Mesenchymal stem cell (in vitro differentiated cells and primary cell): ENCODE data around the gene KPNB1.

Source experiments
- DNase-seq: peaks from one replicate; pipeline ENCODE4 v3.0.0-alpha.2; 2013
- H2AFZ ChIP-seq: one replicate; pipeline ENCODE4 v1.6.1; 2013; ENCODE audit warnings: low read depth, mild to moderate bottlenecking, control low read depth, inconsistent platforms, low read length, moderate library complexity
- H2AK5ac ChIP-seq: 2 replicates; pipeline ENCODE4 v1.6.1; 2013; ENCODE audit warnings: low read length, moderate library complexity, mild to moderate bottlenecking, inconsistent platforms; ENCODE audit not compliant: severe bottlenecking
- H2BK120ac ChIP-seq: one replicate; pipeline ENCODE4 v1.6.1; 2013; ENCODE audit warnings: low read depth, mild to moderate bottlenecking, inconsistent platforms, low read length, moderate library complexity
- H2BK12ac ChIP-seq, 2 experiments: one replicate each; pipeline ENCODE4 v1.6.1; 2013; ENCODE audit warnings: inconsistent platforms in 2 of 2, low read length in 2 of 2, mild to moderate bottlenecking in 2 of 2, moderate library complexity in 2 of 2, control low read depth in 1 of 2
- H2BK15ac ChIP-seq: one replicate; pipeline ENCODE4 v1.6.1; 2013; ENCODE audit warnings: mild to moderate bottlenecking, low read depth, inconsistent platforms; ENCODE audit not compliant: poor library complexity, severe bottlenecking
- H2BK5ac ChIP-seq: 2 replicates; pipeline ENCODE4 v1.6.1; 2013; ENCODE audit warnings: low read depth, mild to moderate bottlenecking, low read length, control low read depth, inconsistent platforms; ENCODE audit not compliant: poor library complexity, severe bottlenecking
- H3K14ac ChIP-seq, 2 experiments: one replicate each; pipeline ENCODE4 v1.6.1; 2013; ENCODE audit warnings: inconsistent platforms in 2 of 2, low read length in 2 of 2, control low read depth in 1 of 2, mild to moderate bottlenecking in 1 of 2, moderate library complexity in 1 of 2
- H3K18ac ChIP-seq, 2 experiments: one replicate each; pipeline ENCODE4 v1.6.1; 2013; ENCODE audit warnings: inconsistent platforms in 2 of 2, low read length in 2 of 2, control low read depth in 1 of 2, low read depth in 1 of 2, mild to moderate bottlenecking in 1 of 2
- H3K23ac ChIP-seq, 2 experiments: one replicate each; pipeline ENCODE4 v1.6.1; 2013; ENCODE audit warnings: inconsistent platforms in 2 of 2, low read length in 2 of 2, mild to moderate bottlenecking in 2 of 2, moderate library complexity in 2 of 2, control low read depth in 1 of 2
- H3K27ac ChIP-seq: 2 replicates; pipeline ENCODE4 v1.5.1; 2013; ENCODE audit warnings: mild to moderate bottlenecking, moderate library complexity, low read length, control low read depth, inconsistent platforms; ENCODE audit not compliant: poor library complexity, severe bottlenecking
- H3K27me3 ChIP-seq, 2 experiments: 2 replicates each; pipeline versions ENCODE4 v1.6.1 to v1.7.0; 2013; ENCODE audit warnings: low read length in 2 of 2, mild to moderate bottlenecking in 2 of 2, moderate library complexity in 2 of 2, control low read depth in 1 of 2, inconsistent platforms in 1 of 2; ENCODE audit not compliant: control insufficient read depth in 1 of 2, insufficient read depth in 1 of 2
- H3K36me3 ChIP-seq, 2 experiments: 2 replicates each; pipeline versions ENCODE4 v1.6.1 to v1.7.0; 2013; ENCODE audit warnings: low read length in 2 of 2, control low read depth in 1 of 2, inconsistent platforms in 1 of 2, low read depth in 1 of 2, mild to moderate bottlenecking in 1 of 2; ENCODE audit not compliant: insufficient read depth in 2 of 2, control insufficient read depth in 1 of 2
- H3K4ac ChIP-seq, 2 experiments: one replicate each; pipeline ENCODE4 v1.6.1; 2013; ENCODE audit warnings: inconsistent platforms in 2 of 2, low read length in 2 of 2, mild to moderate bottlenecking in 2 of 2, moderate library complexity in 2 of 2, control low read depth in 1 of 2, low read depth in 1 of 2
- H3K4me1 ChIP-seq: 2 replicates; pipeline ENCODE4 v1.6.1; 2013; ENCODE audit warnings: low read depth, low read length, control low read depth; ENCODE audit not compliant: control insufficient read depth, insufficient read depth
- H3K4me2 ChIP-seq: 2 replicates; pipeline ENCODE4 v1.6.1; 2013; ENCODE audit warnings: low read length, mild to moderate bottlenecking, inconsistent platforms; ENCODE audit not compliant: poor library complexity, severe bottlenecking
- H3K4me3 ChIP-seq, 2 experiments: 2 replicates each; pipeline versions ENCODE4 v1.5.1 to v1.7.0; 2013; ENCODE audit warnings: low read length in 2 of 2, mild to moderate bottlenecking in 2 of 2, control low read depth in 1 of 2, low read depth in 1 of 2; ENCODE audit not compliant: insufficient read depth in 1 of 2
- H3K79me1 ChIP-seq: replicated peaks from 2 replicates; pipeline ENCODE4 v1.6.1; 2013; ENCODE audit warnings: mild to moderate bottlenecking, control low read depth, low read length, inconsistent platforms; ENCODE audit not compliant: poor library complexity, severe bottlenecking
- H3K9ac ChIP-seq: 2 replicates; pipeline ENCODE4 v1.7.0; 2013; ENCODE audit warnings: mild to moderate bottlenecking, low read length, moderate library complexity
- H3K9me3 ChIP-seq: 2 replicates; pipeline ENCODE4 v1.7.0; 2013; ENCODE audit warnings: mild to moderate bottlenecking, low read length; ENCODE audit not compliant: control insufficient read depth
- H4K8ac ChIP-seq: one replicate; pipeline ENCODE4 v1.6.1; 2013; ENCODE audit warnings: inconsistent platforms, mild to moderate bottlenecking, low read length, moderate library complexity
- H4K91ac ChIP-seq: one replicate; pipeline ENCODE4 v1.6.1; 2013; ENCODE audit warnings: mild to moderate bottlenecking, low read length, inconsistent platforms
- WGBS: methylation state at CpG from one replicate; pipeline ENCODE4 v1.1.7; 2013; ENCODE audit warnings: mixed read lengths; 5-methylcytosine and 5-hydroxymethylcytosine counted together

KPNB1 gene

DNA sequence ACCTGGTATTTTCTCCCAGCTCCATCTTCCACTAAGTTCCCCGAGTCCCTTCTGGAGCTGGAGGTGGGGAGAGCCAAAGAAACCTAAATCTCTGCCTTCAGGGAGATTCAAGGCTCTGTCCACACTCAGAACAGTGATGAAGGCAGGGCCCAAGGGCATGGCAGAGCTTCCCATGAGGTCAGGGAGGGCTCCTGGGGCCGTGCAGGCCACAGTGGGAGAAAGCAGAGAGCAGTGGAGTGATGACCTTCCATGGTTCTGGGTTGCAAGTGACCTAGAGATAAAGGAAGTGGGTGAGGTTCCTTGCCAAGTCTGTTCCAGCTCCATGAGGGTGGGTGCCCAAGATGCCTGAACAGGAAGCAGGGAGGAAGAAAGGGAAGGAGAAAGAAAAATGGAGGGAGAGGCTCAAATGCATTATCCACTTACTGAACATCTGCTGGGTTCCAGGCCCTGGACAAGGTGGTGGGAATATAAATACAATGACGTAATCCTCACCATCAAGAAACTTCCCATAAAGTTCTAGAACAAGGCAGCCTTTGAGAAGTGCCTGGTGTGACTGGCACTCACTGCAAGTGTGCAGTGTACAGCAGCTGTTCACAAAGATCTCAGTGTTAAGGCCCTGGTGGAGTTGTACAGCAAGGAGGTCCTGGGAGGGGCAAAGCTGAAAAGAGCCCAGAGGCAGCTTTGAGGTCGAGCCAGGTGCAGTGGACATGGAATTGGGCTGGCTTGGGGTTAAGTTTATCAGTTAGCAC, 57.5 kb downstream of the KPNB1 start:
- H3K4me2 ChIP-seq: no peak overlapping the region

DNA sequence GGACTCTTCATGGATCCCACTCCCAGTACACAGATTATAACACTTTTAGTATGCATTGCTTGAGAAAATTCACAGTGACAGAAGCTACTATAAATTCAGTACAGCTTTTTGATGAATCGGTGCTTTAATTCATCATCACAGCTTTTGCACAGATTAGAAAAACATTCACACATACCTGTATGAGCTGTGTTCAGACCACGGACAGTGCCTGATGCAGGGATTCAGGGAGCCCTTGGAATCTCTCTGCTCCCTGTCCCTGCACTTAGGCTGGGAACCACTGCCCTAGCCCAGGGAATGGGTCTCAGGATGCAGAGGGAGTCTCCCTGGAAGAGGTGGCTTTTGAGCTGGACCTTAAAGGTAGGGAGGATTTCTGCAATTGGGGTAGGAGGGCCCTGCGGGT, 58.2 kb downstream of the KPNB1 start:
- Histone ChIP-seq H3K9ac (no peak overlapping the region), H3K14ac (no peak overlapping the region), H3K36me3 (peaks cover 50 to 65% of the 10 kb centered on the region in 2 experiments), H2AK5ac (no peak overlapping the region), H2AFZ (no peak overlapping the region), H2BK12ac (no peak overlapping the region), H4K91ac (no peak overlapping the region), H2BK15ac (no peak overlapping the region), H3K4me1 (peaks cover 14% of the 10 kb centered on the region), H3K9me3 (no peaks in the 10 kb centered on the region), H3K79me1 (no peaks in the 10 kb centered on the region), H2BK5ac (no peak overlapping the region), H3K27me3 (peaks cover 8 to 14% of the 10 kb centered on the region in 2 experiments), H3K23ac (no peak overlapping the region), H3K4ac (no peak overlapping the region), H2BK120ac (no peak overlapping the region), H3K4me3 (no peak overlapping the region), H4K8ac (no peak overlapping the region), H3K18ac (no peak overlapping the region), H3K27ac (no peak overlapping the region), H3K4me2 (no peak overlapping the region)
- 95% methylated on average over 3 of the region's 3 CpGs for WGBS
- no peak for DNase-seq

More for the DNA sequence above, 57.5 kb downstream of the KPNB1 start:
- H2AK5ac ChIP-seq: no peak overlapping the region
- H2AFZ ChIP-seq: no peak overlapping the region
- H3K18ac ChIP-seq: no peak overlapping the region
- H2BK12ac ChIP-seq: no peak overlapping the region
- no peak overlapping the region for H2BK5ac ChIP-seq
- H3K9ac ChIP-seq: no peak overlapping the region
- H3K4ac ChIP-seq: no peak overlapping the region
- H3K14ac ChIP-seq: no peak overlapping the region
- H3K79me1 ChIP-seq: peaks cover 4% of the 10 kb centered on the region
- H3K23ac ChIP-seq: no peak overlapping the region
- H3K4me1 ChIP-seq: peaks cover 14% of the 10 kb centered on the region
- no peak overlapping the region for H2BK15ac ChIP-seq
- H3K27ac ChIP-seq: no peak overlapping the region
- H3K4me3 ChIP-seq: no peak overlapping the region
- H3K9me3 ChIP-seq: no peaks in the 10 kb centered on the region
- DNase-seq: no peak
- H4K91ac ChIP-seq: no peak overlapping the region
- H4K8ac ChIP-seq: no peak overlapping the region
- 89% methylated on average over 3 of the region's 4 CpGs for WGBS
- peaks cover 2 to 7% of the 10 kb centered on the region in 2 experiments for H3K27me3 ChIP-seq
- peaks cover 51 to 71% of the 10 kb centered on the region in 2 experiments for H3K36me3 ChIP-seq
- no peak overlapping the region for H2BK120ac ChIP-seq

DNA sequence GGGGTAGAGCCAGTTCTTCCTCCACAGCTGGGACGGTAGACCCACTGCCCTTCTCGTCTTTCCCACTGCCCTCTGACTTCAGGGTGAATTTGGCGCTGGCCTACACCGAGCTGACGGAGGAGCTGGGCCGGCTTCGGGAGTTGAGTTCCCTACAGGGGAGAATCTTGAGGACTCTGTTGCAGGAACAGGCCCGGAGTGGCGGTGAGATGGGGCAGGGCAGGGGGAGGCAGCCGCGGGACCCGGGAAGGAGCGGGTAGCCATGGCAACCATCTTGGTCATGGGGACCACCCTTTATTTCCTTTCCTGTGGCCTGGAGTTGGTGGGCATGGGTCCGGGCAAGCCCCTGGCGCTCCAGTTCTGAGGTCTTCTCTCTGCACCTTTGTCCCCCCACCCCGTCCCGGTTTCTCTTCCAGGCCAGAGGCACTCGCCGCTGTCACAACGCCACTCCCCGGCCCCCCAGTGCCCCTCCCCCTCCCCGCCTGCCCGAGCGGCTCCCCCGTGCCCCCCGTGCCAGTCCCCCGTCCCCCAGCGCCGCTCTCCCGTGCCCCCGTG, 58.7 kb downstream of the KPNB1 start:
- Histone ChIP-seq H3K27me3 (peaks cover 13 to 19% of the 10 kb centered on the region in 2 experiments), H4K8ac (no peak overlapping the region), H2BK15ac (no peak overlapping the region), H3K4me2 (no peak overlapping the region), H3K9me3 (no peaks in the 10 kb centered on the region), H3K4ac (no peak overlapping the region), H3K14ac (no peak overlapping the region), H2BK12ac (no peak overlapping the region), H2BK5ac (no peak overlapping the region), H3K9ac (no peak overlapping the region), H2AFZ (no peak overlapping the region), H3K4me3 (peak overlapping the region in 1 of 2 experiments; percentile 16), H3K4me1 (peaks cover 14% of the 10 kb centered on the region), H4K91ac (no peak overlapping the region), H3K23ac (no peak overlapping the region), H3K18ac (no peak overlapping the region), H2AK5ac (no peak overlapping the region), H3K36me3 (peaks cover 49 to 60% of the 10 kb centered on the region in 2 experiments), H3K27ac (no peak overlapping the region), H2BK120ac (no peak overlapping the region), H3K79me1 (no peaks in the 10 kb centered on the region)
- WGBS: 77% methylated on average over 24 of the region's 31 CpGs
- DNase-seq: no peak

DNA sequence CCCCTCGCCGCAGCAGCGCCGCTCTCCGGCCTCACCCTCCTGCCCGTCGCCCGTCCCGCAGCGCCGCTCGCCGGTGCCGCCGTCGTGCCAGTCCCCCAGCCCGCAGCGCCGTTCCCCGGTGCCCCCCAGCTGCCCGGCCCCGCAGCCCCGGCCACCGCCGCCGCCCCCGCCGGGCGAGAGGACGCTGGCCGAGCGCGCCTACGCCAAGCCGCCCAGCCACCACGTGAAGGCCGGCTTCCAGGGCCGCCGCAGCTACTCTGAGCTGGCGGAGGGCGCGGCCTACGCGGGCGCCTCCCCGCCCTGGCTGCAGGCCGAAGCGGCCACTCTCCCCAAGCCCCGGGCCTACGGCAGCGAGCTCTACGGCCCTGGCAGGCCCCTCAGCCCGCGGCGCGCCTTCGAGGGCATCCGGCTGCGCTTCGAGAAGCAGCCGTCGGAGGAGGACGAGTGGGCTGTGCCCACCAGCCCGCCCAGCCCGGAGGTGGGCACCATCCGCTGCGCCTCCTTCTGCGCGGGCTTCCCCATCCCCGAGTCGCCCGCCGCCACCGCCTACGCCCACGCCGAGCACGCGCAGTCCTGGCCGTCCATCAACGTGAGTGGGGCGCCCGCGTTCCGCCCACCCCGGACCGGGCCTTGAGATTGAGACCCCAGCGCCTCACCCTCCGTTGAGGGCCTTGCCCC, 59.3 kb downstream of the KPNB1 start:
- Histone ChIP-seq H3K14ac (no peak overlapping the region), H3K18ac (no peak overlapping the region), H4K8ac (no peak overlapping the region), H3K27me3 (peaks cover 19 to 25% of the 10 kb centered on the region in 2 experiments), H3K27ac (no peak overlapping the region), H4K91ac (no peak overlapping the region), H2BK120ac (no peak overlapping the region), H2AK5ac (no peak overlapping the region), H3K9me3 (no peaks in the 10 kb centered on the region), H2BK5ac (no peak overlapping the region), H3K36me3 (peaks cover 43 to 56% of the 10 kb centered on the region in 2 experiments), H3K4me3 (no peak overlapping the region), H2BK15ac (no peak overlapping the region), H3K9ac (no peak overlapping the region), H3K23ac (no peak overlapping the region), H2AFZ (no peak overlapping the region), H3K4me2 (no peak overlapping the region), H3K4me1 (peaks cover 14% of the 10 kb centered on the region), H2BK12ac (no peak overlapping the region), H3K4ac (no peak overlapping the region), H3K79me1 (no peaks in the 10 kb centered on the region)
- 85% methylated on average over 80 of the region's 89 CpGs for WGBS
- no peak for DNase-seq
